ENCODE results near the gene FLRT2. TPM values are rescaled to one million over a fixed set of nuclear protein-coding genes. Genes with fewer than 3 reads are reported as not detected.
A peak's percentile ranks its signal among the peaks of the same experiment; 100 is the strongest.

The FLRT2 gene
- total and polyA plus RNA-seq, 2 of the 4 experiments (the other 2 are of a cell fraction): 10.2 to 13.1 TPM

DNA sequence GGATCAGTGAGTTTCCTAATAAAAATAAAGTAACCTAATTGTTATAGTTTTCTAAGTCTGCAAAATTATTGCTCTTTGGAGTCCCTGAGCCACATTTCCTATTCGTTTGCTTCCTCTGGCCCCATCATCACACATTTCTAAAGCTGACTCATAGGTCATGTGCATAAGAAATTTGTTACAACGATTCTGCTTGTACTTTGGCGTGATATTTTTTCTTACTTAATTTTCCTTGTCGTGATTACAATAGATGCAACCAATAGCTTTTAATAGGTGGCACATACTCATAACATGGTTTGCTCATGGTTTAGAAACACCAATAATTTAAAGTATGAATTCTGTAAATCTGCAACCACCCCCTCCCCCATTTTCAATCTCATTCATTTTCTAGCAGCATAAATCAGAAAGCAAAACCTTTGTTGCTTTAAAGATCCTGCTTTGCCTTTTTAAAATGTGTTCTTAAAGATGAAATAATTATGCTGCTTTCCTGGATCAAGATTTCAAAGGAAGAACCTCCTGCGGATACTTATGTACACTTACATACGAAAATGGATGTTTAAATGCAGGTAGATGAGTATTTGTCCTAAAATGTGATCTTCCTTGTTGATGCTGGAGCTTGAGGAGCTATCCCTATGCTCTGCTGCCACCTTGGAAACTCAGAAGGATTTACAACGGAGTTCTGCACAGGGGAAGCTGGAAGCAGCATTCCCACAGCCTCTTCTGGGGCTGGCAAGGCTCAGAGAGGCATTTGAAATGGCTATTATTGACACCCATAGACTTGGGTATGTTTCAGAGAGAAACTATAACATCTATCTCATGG, 1.7 kb upstream of the FLRT2 start:
- intact Hi-C loops (cut with micrococcal nuclease) (loop anchor here (1.0 to 10.0 kb wide), 13 partner anchors 111 to 1711 kb away; no protein-coding TSS in a partner anchor), dilution Hi-C loops (cut with HindIII; ENCODE audit: low sequenced_read_pairs, unreplicated experiment) (no loop called here), in situ Hi-C loops (cut with MboI; ENCODE audit: low sequenced_read_pairs) (loop anchor here (10.0 to 25.0 kb wide), 2 partner anchors 509 to 1533 kb away; no protein-coding TSS in a partner anchor)
- BruUV-seq (replicated peaks): no TSS peak
- Histone ChIP-seq H4K91ac (ENCODE audit: insufficient read depth, low read depth, low read length) (no peak overlapping the region), H3K23ac (ENCODE audit: low read depth, low read length) (peak overlapping the region; percentile 67; the same call in 1 of the 2 replicates), H3K4ac (ENCODE audit: low read depth, low read length) (no peak overlapping the region), H3K27ac (ENCODE audit: insufficient read depth, low read length) (peak overlapping the region; percentile 81; the same call in 1 of the 2 replicates), H3K9me1 (ENCODE audit: insufficient read depth, low read length) (no peaks in the 10 kb centered on the region), H4K5ac (ENCODE audit: low read depth, low read length) (no peak overlapping the region), H3K56ac (ENCODE audit: extremely low read depth, insufficient read depth, low read length) (peak overlapping the region; percentile 78; the same call in 1 of the 2 replicates), H3K27me3 (ENCODE audit: control insufficient read depth, insufficient read depth, low read length) (no peaks in the 10 kb centered on the region), H2BK5ac (ENCODE audit: low read depth, low read length, poor library complexity, severe bottlenecking) (peak overlapping the region; percentile 25), H3K18ac (ENCODE audit: low read depth, low read length) (peak overlapping the region; percentile 64; the same call in 1 of the 2 replicates), H2BK120ac (ENCODE audit: low read depth, low read length) (peak overlapping the region; percentile 82; the same call in 1 of the 2 replicates), H3K9ac (ENCODE audit: low read depth, low read length) (peak overlapping the region; percentile 70), H2AK9ac (replicated peaks; ENCODE audit: low read depth, low read length, poor library complexity) (no peak overlapping the region), H3K79me1 (ENCODE audit: low read depth in 1 of 2, low read length in 2 of 2) (peaks cover 0 to 4% of the 10 kb centered on the region in 2 experiments; a peak in 1 of 4 replicates), H2BK15ac (ENCODE audit: low read depth, low read length) (no peak overlapping the region), H3K4me2 (ENCODE audit: low read depth, low read length) (peak overlapping the region; percentile 94), H2BK20ac (ENCODE audit: low read depth, low read length) (0 out of 2 replicates have a peak overlapping the region, but pooled peaks have one; percentile 75), H3K36me3 (ENCODE audit: control insufficient read depth, insufficient read depth, low read length) (no peaks in the 10 kb centered on the region), H4K8ac (ENCODE audit: low read depth in 2 of 2, low read length in 2 of 2) (peak overlapping the region in 1 of 2 experiments; percentile 32; a peak in 1 of 4 replicates), H3K4me3 (ENCODE audit: insufficient read depth, low read depth, low read length) (peak overlapping the region; percentile 67), H3K14ac (replicated peaks; ENCODE audit: low read depth, low read length) (0 out of 2 replicates have a peak overlapping the region, but pooled peaks have one; percentile 65), H2AFZ (replicated peaks; ENCODE audit: low read length, poor library complexity) (peak overlapping the region; percentile 8), H2AK5ac (ENCODE audit: low read depth, low read length) (no peak overlapping the region), H4K20me1 (ENCODE audit: insufficient read depth, low read length) (no peaks in the 10 kb centered on the region), H3K9me3 (ENCODE audit: control insufficient read depth, insufficient read depth, low read length) (no peaks in the 10 kb centered on the region), H3K4me1 (ENCODE audit: control insufficient read depth, insufficient read depth, low read length) (no peaks in the 10 kb centered on the region)
- WGBS, 2 experiments (ENCODE audit: extremely low coverage in 2 of 2, insufficient read length in 1 of 2): no CpG with 5 or more reads among the region's 7 CpGs
- ChIA-PET POLR2A (ENCODE audit: unreplicated experiment) (no interaction called here), CTCF (interaction anchor here (0.6 to 2.2 kb wide), 8 partner anchors 13 to 1399 kb away, joined by 3 to 6 read pairs (median 4); no protein-coding TSS in a partner anchor)
- ATAC-seq (ENCODE audit: low read depth) (peak; percentile 28), DNase-seq (peak; percentile 90)
- no peak for TF ChIP-seq CHD1 (IDR thresholded peaks at IDR 0.05; ENCODE audit: low read depth, low read length)
- TF ChIP-seq POLR2A (IDR thresholded peaks at IDR 0.05; ENCODE audit: low read depth, low read length): no peak
- peak; percentile 81 for TF ChIP-seq BHLHE40 (IDR thresholded peaks at IDR 0.05; ENCODE audit: low read depth, low read length)
- no peak for TF ChIP-seq MAFK (IDR thresholded peaks at IDR 0.05; ENCODE audit: low read depth, low read length)
- TF ChIP-seq, protein P1, sequence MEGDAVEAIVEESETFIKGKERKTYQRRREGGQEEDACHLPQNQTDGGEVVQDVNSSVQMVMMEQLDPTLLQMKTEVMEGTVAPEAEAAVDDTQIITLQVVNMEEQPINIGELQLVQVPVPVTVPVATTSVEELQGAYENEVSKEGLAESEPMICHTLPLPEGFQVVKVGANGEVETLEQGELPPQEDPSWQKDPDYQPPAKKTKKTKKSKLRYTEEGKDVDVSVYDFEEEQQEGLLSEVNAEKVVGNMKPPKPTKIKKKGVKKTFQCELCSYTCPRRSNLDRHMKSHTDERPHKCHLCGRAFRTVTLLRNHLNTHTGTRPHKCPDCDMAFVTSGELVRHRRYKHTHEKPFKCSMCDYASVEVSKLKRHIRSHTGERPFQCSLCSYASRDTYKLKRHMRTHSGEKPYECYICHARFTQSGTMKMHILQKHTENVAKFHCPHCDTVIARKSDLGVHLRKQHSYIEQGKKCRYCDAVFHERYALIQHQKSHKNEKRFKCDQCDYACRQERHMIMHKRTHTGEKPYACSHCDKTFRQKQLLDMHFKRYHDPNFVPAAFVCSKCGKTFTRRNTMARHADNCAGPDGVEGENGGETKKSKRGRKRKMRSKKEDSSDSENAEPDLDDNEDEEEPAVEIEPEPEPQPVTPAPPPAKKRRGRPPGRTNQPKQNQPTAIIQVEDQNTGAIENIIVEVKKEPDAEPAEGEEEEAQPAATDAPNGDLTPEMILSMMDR (conservative IDR thresholded peaks at IDR 0.05; ENCODE audit: low read depth, low read length): peak; percentile 81
- TF ChIP-seq CEBPB (IDR thresholded peaks at IDR 0.05; ENCODE audit: low read depth, low read length): no peak
- no peak for TF ChIP-seq RCOR1 (IDR thresholded peaks at IDR 0.05; ENCODE audit: insufficient replicate concordance, low read length)
- no peak for TF ChIP-seq MAZ (IDR thresholded peaks at IDR 0.05; ENCODE audit: borderline replicate concordance, low read depth, low read length)
- peak; percentile 65 for TF ChIP-seq SMC3 (IDR thresholded peaks at IDR 0.05; ENCODE audit: low read depth, low read length)
- TF ChIP-seq RAD21 (IDR thresholded peaks at IDR 0.05; ENCODE audit: low read length): peak; percentile 95
- TF ChIP-seq, protein P2, sequence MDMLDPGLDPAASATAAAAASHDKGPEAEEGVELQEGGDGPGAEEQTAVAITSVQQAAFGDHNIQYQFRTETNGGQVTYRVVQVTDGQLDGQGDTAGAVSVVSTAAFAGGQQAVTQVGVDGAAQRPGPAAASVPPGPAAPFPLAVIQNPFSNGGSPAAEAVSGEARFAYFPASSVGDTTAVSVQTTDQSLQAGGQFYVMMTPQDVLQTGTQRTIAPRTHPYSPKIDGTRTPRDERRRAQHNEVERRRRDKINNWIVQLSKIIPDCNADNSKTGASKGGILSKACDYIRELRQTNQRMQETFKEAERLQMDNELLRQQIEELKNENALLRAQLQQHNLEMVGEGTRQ (IDR thresholded peaks at IDR 0.05; ENCODE audit: low read depth, low read length): peak; percentile 33; the same call in 1 of the 2 replicates
- no peak for TF ChIP-seq MXI1 (IDR thresholded peaks at IDR 0.05; ENCODE audit: borderline replicate concordance, low read depth, low read length)
- no peak for TF ChIP-seq RFX5 (IDR thresholded peaks at IDR 0.05; ENCODE audit: low read depth, low read length)
- TF ChIP-seq NFE2L2 (IDR thresholded peaks at IDR 0.05; ENCODE audit: low read depth, low read length): no peak
